ENCODE data around the gene BEND6.

Gene BEND6, protein sequence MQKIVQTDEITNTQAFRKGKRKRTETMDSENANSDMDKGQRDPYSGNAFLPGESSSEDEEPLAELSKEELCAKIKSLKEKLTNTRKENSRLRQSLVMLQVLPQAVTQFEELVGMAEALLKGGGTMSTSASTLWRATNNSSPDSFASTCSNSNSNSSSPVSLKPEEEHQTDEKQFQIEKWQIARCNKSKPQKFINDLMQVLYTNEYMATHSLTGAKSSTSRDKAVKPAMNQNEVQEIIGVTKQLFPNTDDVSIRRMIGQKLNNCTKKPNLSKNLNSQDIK

DNA sequence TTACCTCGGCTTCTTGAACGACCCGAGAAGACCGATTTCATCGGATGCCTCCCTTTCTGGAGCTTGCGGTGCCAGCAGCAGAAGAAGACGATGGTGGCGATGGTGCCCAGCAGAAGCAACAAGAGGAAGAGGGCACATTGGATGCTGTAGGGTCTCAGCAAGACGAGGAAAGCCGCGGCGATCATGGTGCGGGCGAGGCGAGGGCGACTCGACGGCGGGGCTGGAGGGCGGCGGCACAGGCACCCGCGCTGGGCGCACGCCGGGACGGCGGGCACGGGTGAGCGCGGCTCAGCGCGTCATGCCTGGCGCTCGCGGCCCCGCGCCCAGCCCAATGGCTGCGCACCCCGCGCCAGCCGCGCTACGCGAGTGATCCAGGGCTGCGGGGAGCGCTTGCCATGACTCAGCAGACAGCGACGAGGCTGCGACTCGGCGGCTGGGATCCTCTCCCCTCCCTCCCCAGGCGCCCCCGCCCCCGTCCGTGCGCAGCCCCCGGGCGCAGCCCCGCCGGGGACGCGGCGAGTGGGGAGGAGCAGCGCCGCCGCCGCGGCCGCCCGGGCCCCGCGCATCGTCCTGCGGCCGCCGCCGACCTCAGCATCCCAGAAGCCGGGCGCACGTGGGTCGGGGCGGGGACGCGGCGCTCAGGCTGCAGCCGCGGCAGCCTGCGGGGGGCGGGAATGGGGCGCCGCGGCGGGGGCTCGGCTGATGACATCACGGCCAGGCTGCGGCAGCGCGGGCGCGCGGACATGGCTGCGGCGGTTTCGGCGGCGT is at the start of gene BEND6:
BEND6 (plus strand) TSS at position 705 of the 768 bp plus-strand sequence. CDS start 26,704 bp downstream, outside the sequence.
- H3K4me3 ChIP-seq (ENCODE audit: low read length) = peak within 1 kb of the TSS; percentile 77
- no peak for TF ChIP-seq ZNF274 (IDR thresholded peaks at IDR 0.05; ENCODE audit: low read depth, low read length)

DNA sequence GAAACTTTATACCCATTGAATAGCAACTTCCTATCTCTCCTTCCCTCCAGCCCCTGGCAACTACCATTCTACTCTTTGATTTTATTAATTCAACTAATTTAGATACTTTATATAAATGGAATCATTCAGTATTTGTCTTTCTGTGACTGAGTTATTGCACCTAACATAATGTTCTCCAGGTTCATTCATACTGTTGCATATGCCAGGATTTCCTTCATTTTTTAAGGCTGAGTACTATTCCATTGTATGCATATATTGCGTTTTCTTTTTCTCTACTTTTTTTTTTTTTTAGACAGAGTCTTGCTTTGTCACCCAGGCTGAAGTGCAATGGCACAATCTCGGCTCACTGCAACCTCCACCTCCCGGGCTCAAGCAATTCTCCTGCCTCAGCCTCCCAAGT is 49.5 kb upstream of the BEND6 start:
- TF ChIP-seq ZNF274 (IDR thresholded peaks at IDR 0.05; ENCODE audit: low read depth, low read length) = no peak

DNA sequence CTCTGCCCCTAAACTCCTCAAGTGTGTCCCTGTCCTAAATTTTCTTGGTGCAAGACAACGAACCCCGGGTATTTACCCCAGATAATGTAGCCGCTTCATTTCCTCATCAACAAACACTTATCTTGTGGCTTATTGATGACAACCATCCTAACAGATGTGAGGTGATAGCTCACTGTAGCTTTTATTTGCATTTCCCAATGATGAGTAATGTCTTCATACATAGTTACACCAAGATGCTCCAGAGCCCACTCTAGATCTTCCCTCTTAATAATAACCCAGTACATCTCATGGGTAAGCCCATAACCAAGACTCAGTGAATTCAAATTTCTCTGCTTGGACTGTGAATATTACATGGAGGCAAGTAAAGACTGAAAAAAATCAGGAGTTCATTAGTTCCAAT is 48.2 kb upstream of the BEND6 start:
- no peak overlapping the region for H3K4me3 ChIP-seq (ENCODE audit: low read length)
- no peak for TF ChIP-seq ZNF274 (IDR thresholded peaks at IDR 0.05; ENCODE audit: low read depth, low read length)

More for the DNA sequence above, 49.5 kb upstream of the BEND6 start:
- no peak overlapping the region for H3K4me3 ChIP-seq (ENCODE audit: low read length)

DNA sequence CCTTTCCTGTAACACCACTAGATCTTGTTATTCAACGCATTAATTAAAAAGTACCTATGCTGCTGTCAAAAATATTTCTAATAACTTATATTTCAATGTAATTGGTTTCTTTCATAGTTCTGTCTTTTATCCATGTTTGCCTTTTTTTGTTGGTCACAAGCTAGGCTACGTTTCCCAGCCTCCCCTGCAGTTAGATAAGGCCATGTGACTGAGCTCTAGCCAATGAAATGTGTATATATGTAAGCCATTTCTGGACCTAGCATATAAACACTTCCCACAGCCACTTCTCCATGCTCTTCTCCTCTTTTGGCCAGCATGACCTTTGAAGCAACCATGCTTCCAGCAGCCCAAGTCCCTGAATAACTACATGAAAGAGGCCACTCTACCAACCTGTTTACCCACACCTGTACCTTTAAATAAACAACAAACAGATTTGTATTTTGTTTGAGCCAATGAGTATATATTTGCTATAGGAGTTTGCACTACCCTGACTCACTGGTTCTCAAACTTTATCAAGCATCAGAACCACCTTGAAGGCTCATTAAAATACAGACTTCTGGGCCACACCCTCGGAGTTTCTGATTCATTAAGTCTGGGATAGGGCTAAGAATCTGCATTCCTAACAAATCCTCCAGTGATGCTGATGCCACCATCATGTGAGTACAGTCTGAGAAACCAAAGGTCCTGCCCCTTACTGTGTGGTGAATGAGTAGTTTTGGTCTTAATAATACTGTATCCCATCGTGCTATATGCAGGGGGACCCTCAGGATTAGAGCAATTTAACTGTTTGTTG is 45.6 kb upstream of the BEND6 start:
- no peak for TF ChIP-seq ZNF274 (IDR thresholded peaks at IDR 0.05; ENCODE audit: low read depth, low read length)

DNA sequence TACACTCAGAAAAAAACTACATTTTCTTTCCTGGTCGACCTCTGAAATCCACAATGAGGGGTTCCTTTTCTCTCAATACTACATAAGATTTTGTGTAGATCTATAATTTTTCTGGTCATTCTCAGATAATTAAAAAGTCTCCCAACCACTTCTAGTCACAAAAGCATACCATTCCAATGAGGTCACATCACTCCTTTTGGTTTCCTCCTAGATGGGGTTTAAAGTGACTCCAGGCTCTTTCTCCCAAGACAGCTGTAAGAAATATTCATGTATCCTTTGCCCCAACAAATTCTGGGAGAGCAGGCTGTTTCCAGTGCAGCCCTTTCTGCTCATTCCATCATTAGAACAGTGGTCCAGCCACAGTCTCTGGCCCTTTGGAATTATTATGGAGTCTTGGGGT is 43.1 kb upstream of the BEND6 start:
- no peak overlapping the region for H3K4me3 ChIP-seq (ENCODE audit: low read length)
- no peak for TF ChIP-seq ZNF274 (IDR thresholded peaks at IDR 0.05; ENCODE audit: low read depth, low read length)

More for the DNA sequence above, 45.6 kb upstream of the BEND6 start:
- H3K4me3 ChIP-seq (ENCODE audit: low read length) = no peak overlapping the region

DNA sequence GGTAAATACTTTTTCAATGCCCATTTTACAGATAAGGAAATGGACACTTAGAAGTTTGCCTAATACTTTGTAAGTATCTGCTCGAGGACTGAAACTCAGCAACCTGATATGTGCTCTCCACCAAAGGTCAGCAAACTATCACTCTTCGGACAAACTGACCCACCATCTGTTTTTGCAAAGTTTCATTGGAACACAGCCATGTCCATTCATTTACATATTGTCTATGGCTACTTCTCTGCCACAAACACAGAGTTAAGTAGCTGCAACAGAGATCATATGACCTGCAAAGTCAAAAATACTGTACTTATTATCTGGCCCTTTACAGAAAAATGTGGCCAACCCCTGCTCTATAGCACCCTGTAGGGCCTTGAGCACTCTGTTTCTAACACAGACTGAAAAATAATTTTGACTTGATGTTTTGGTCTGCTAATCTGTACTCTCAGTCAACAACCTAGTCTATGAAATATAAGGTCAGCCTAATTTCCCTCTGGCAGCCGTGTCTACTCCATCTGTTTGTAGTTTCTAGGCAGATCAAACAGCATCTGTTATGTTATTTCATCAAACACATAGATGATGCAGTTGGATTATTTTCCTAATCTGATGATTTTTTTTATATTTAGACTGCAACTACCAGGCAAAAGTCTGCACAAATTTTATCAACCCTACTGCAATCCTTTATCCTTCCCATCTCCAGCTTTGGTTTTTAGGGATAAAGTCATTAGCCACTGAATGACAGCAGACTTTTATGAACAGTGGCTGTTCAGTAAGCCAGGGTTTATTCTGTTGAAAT is 41.4 kb upstream of the BEND6 start:
- no peak overlapping the region for H3K4me3 ChIP-seq (ENCODE audit: low read length)
- no peak for TF ChIP-seq ZNF274 (IDR thresholded peaks at IDR 0.05; ENCODE audit: low read depth, low read length)

DNA sequence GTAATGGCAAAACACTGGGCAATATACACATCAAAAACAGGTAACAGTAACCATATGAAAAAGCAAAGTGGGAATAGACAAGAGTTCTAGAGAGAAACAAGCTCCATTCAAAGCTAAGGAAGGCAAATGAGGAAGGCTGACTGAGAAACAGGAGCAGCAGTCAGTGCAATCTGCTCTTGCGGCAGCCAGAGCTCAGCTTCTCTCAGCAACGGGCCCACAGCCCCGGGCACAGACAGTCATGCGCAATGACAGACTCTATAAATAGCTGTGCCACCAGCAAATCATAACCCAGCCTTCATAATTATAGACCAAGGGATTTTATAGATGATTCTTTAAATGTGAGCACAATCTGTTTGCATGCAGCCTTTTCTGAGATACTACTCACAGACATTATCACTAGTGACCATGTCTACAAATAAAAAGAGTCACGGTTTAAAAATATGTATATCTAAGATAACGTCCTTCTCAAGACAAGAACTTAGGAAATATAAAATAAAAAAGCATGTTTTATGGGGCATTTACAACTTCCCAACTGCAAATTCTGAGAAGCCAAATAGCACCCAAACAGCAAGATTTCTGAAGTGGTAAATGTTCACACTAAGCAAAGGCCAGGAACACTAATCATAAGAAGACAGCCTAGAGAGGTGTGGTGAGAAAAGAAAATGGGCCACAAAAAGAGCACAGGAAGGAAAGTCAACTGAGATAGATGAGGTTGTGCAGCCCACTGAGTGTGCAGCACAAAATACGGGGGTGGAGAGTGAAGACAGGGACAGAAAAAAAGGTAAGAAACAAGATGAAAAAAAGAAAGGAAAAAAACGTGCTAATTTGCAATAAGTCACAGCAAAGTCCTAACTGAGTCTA is 39.9 kb upstream of the BEND6 start:
- no peak overlapping the region for H3K4me3 ChIP-seq (ENCODE audit: low read length)
- TF ChIP-seq ZNF274 (IDR thresholded peaks at IDR 0.05; ENCODE audit: low read depth, low read length) = no peak

DNA sequence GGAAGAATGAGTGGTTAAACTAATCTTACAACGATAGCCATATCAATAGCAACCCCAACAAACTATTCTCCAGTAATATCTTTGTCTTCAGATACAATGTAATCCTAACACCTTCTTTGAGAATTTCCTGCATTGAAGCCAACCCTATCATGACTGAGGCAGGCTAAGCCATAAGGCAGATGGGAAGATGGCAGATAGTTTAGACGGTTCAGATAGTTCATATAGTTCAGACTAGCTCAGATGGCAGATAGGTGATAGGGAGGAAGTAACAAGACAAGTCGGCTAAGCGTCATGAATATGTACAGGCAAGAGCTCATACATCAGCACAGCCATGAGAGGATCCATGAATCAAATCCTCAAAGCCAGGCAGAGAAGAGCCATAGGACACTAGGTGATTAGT is 39.1 kb upstream of the BEND6 start:
- H3K4me3 ChIP-seq (ENCODE audit: low read length) = no peak overlapping the region
- TF ChIP-seq ZNF274 (IDR thresholded peaks at IDR 0.05; ENCODE audit: low read depth, low read length) = no peak

DNA sequence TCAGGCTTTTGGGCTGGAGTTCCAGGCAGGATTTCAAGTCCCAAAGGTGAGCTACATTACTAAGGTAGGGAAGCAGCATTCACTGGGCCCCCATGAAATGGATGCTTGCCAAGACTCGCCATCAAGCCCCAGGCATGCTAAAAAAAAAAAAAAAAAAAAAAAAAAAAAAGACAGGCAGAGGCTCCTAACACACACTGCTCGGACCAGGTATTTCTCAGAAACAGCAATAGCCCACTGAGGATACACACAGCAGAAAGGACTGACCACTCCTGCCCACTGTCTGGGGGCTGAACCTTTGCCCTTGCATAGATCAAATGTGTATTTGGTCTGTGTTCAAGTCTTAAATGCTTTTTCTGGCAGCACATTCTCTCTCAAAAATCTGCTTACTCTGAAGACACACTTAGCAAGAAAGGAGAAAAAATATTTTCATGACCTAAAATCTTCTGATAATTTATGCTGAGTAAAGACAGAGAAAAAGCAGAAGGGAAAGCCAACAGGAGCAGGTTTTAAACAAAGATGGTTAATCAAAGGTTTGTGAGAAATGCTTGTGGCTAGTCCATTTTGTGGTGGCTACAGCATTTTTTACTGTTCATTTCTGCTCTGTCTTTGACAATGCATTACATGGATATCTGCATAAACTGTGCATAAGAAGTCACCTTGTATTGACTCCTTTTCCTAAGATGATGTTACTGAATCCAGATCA is 37.9 kb upstream of the BEND6 start:
- H3K4me3 ChIP-seq (ENCODE audit: low read length) = no peak overlapping the region
- TF ChIP-seq ZNF274 (IDR thresholded peaks at IDR 0.05; ENCODE audit: low read depth, low read length) = no peak

DNA sequence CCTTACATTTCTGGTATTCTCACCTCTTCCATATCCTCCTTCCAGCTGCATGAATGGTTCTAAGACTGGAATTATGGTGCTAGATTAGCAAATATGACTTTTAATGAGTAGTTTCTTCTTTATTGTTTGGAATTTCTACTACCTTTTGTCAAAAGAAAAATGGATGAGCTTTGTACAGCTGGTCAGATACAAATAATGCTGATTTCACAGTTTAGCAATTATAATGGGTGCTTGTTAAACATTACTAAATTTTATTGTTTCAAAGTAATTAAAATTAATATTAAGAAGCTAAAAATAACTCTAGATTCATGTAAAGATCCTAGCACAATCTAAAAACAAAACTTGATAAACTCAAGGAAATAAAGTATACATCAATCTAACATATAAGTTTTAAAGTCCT is 32.3 kb upstream of the BEND6 start:
- no peak for TF ChIP-seq ZNF274 (IDR thresholded peaks at IDR 0.05; ENCODE audit: low read depth, low read length)
- H3K4me3 ChIP-seq (ENCODE audit: low read length) = no peak overlapping the region

DNA sequence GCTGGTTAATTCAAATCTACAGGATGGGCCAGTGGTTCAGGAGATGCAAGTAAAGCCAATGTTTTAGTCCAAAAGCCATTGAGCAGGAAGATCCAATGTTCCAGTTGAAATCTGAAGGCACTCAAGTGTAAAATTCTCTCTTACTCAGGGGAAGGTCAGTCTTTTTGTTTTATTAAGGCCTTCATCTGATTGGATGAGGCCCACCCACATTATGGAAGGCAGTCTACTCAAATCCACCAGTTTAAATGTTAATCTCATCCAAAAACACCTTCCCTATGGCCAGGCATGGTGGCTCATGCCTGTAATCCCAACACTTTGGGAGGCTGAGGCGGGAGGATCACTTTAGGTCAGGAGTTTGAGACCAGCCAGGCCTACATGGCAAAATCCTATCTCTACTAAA is 31.3 kb upstream of the BEND6 start:
- H3K4me3 ChIP-seq (ENCODE audit: low read length) = no peak overlapping the region
- no peak for TF ChIP-seq ZNF274 (IDR thresholded peaks at IDR 0.05; ENCODE audit: low read depth, low read length)

All from GM08714 (cell line).